Stimulated activated CD4-positive, alpha-beta T cell treated with anti-CD3 and anti-CD28 coated beads, Interleukin-15, amount 100 ng/mL, for 24 hours (primary cell): ENCODE results near the gene STAT5B.
"Not testable (repeated sequence)": the region's sequence is repeated elsewhere in the genome, so short reads cannot be mapped to it uniquely, and the experiment has no call there.

Source experiments
- DNase-seq: peaks from one replicate; pipeline ENCODE4 v3.0.0-alpha.2; 2020

Gene STAT5B

DNA sequence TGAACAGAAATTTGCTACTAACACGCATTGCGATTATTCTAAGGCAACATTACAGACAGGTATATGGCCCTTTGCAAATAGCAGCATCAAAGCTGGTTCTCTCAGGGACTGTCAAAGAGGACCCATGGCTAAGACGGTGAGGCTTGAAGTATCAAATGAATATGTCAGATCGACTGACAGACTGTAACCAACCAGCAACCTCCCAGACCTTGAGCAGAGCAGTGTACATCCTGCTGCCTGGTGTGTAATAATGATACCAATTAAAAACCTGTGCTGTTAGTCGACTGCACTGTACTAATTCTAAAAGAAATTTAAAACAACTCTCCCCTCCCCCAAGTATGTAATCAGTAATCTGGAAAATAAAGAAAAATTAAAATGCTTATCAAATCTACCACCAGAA is 46.0 kb downstream of the STAT5B start:
- no peak for DNase-seq

- DNase-seq: no peak
These were observed 48.1 kb downstream of the STAT5B start for GRCh38 chr17:42227849-42228700.

DNA sequence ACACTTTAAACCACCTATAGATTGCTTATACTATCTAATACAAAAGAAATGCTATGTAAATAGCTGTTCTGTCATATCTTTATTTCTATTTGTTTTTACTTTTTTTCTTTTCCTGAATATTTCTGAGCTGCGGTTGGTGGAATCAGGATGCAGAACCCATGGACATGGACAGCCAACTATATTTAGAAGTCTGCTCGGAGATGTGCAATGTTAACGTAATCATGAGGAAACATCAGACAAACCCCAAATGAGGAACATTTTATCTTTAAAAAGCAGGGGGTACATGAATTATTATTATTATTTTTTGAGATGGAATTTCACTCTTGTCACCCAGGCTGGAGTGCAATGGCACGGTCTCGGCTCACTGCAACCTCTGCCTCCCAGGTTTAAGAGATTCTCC is 50.5 kb downstream of the STAT5B start:
- DNase-seq: no peak

- DNase-seq: no peak
These were observed 51.5 kb downstream of the STAT5B start for GRCh38 chr17:42224651-42225050.

DNA sequence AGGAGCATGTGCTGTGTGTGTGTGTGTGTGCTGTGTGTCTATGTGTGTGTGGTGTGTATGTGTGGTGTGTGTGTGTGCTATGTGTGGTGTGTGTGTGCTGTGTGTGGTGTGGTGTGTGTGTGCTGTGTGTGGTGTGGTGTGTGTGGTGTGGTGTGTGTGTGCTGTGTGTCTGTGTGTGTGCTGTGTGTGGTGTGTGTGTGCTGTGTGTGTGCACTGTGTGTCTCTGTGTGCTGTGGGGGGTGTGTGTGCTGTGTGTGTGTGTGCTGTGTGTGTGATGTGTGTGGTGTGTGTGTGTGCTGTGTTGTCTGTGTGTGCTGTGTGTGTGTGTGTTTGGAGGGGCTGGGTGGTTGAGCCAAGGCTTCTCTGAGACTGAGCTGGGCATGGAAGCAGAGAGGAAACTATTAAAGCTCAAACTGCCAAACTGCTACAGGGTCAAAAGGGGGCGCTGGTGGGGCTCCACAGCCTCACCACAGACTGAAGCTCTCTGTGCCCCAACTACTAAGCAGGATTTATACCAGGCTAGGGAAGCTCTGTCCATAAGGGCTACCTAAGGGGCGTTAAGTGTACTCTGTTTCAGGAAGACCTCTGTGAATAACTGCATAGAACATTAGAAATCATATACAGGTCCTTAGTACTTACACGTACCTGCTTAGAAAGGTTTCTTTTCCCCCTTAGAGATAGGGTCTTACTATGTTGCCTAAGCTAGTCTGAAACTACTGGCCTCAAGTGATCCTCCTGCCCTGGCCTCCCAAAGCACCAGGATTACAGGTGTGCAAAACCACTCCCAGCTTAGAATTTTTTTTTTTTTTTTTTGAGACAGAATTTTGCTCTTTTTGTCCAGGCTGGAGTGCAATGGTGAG is 54.1 kb downstream of the STAT5B start:
- peak; percentile 62 for DNase-seq

- DNase-seq: not testable (repeated sequence)
These were observed 56.9 kb downstream of the STAT5B start for GRCh38 chr17:42219280-42219679.

GRCh38 chr17:42214156-42214555 is 62.0 kb downstream of the STAT5B start:
- no peak for DNase-seq

- no peak for DNase-seq
These were observed 63.8 kb downstream of the STAT5B start for GRCh38 chr17:42212382-42212781.

DNA sequence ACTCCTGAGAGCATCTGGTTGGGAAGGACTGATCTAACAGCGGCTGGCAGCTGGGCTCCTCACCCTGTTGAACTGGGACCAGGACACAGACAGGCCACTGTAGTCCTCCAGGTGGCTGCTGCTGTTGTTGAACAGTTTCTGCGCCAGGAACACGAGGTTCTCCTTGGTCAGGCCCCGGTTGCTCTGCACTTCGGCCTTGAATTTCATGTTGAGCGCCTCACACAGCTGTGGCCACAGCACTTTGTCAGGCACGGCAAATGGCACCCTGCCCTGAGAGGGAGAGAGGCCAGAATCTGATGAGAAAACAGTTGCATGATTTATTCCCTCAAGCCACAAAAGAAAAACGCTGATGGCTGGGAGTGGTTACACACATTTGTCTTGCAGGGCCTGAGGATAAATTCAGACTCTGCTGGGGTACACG is 64.3 kb downstream of the STAT5B start:
- not testable (repeated sequence) for DNase-seq

DNA sequence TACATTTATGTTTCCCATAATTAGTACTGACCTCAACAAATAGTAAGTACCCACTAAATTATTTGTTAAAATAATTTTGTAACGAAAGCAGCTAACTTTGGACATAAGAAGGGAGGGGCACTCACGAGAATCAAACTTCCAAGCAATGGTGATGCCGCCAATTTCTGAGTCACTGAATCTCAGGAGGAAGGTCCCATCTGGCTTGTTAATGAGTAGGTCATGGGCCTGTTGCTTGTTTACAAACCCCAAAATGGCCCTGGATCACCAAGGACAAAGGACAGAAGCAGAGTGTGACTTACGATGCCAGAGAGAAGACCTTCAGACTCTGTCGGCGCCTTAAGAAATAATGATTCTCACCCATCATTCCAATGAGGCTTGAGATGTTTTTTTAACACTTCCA is 66.1 kb downstream of the STAT5B start:
- DNase-seq: no peak

DNA sequence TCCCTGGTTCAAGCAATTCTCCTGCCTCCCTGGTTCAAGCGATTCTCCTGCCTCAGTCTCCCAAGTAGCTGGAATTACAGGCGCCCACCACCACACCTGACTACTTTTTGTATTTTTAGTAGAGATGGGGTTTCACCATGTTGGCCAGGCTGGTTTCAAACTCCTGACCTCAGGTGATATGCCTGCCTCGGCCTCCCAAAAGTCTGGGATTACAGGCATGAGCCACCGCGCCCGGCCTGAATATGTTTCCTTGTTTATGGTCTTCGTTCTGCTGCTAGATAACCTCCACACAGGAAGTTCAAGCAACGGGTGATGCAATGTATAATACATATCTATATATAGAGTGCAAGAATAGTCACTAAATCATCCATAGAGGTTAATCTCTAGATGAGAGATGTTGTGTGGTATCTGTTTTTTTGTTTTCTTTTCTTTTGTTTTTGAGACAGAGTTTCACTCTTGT is 70.0 kb downstream of the STAT5B start:
- not testable (repeated sequence) for DNase-seq

DNA sequence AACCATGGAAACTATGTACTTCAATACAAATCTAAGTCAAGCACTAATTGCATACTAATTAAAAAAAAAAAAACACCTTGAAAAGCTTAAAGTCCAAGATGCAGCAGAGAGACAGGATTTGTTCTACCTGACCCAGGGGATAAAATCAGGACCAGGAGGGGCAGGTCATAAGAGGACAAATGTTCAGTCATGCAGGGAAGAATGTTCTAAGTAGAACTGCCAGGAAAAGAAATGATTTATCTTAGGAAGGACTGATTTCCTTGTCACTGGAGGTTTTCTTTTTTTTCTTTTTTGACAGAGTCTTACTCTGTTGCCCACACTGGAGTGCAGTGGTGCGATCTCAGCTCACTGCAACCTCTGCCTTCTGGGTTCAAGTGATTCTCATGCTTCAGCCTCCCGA is 72.8 kb downstream of the STAT5B start:
- DNase-seq: no peak

DNA sequence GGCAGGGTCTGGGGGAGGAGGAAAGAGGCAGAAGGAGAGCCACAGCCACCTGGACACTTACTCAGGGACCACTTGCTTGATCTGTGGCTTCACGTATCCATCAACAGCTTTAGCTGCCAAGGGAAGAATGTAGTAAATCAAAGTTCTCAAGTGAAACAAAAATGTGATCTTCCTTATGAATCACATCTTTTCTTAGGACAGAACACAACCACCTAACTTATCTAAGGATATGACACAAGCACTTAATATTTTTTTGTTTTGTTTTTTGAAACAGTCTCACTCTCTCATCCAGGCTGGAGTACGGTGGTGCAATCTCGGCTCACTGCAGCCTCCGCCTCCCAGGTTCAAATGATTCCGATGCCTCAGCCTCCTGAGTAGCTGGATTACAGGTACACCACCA is 73.5 kb downstream of the STAT5B start:
- DNase-seq: no peak

DNA sequence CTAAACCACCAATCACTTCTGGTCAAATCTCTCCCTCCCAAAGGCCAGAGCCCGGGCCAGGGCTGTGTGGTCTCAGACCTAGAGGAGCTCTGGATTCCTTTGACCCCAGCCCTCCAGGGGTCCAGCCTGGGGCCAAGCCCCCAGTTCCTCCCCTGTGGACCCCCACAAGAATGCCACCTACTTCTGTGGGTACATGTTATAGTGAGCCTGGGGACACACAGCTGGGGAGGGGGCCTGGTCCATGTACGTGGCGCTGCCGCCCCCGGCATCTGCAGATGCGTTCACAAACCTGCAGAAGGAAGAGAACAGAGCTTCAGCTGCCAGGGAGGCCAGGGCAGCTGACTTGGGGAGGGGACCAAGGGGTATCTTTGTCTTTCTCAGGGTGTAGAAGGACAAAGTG is 74.0 kb downstream of the STAT5B start:
- no peak for DNase-seq

DNA sequence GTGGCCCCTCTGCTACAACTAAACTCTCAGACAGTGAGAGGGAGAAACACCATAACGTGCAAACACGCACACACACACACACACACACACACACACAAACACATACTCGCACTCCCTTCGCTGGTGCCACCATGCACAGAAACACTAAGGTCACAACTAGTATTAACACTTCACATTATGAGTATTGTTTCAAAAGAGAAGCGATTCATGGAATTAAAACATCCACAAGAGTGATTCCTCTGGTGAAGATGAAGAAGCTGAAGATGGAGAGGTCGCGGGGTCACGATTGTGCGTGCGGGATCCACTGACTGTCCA is 74.8 kb downstream of the STAT5B start:
- DNase-seq: no peak

GRCh38 chr17:42200706-42201457 is 75.3 kb downstream of the STAT5B start:
- DNase-seq: no peak

DNA sequence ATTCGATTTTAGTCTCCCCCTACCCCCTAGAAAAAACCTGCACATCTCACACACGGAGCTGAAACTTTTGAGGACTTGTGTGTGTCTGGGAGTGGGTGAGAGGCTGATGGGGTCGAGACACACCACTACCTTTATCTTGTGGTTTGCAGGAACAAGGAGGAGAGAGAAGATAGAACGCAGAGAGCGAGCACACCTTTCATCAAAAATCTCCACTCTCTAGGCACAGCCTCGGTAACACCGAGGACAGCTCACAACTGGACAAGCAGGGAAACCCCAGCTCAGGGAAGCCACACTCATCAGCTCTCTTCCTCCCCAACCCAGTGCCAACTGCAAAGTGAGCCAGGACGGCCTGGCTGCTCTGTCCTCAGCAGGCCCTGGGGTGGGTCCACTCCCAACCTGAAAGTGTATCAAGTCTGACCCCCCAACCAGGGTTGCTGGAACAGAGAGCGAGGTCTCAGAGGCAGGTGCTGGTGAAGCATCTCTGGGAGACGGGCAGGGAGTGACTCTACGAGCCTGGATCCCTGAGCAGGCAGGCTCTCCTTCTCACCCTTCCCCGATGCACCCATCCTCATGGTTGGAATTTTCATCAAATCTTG is 76.7 kb downstream of the STAT5B start:
- no peak for DNase-seq

DNA sequence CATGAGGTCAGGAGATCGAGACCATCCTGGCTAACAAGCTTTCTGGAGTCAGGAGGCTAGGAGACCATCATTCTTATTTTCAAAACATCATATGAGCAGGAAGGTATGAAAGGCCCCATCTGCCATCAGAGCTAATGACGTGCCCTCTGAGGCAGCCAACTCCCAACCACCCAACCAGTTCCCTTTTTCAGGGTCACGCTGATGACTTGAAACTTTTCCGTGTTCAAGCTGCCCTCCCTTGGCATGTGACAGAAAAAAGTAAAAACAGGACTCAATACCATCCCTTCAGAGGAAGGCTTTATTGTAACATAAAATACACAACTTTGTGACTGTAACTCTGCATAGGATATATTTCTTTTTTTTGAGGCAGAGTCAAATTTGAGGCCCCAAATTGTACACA is 77.3 kb downstream of the STAT5B start:
- DNase-seq: no peak

GRCh38 chr17:42197564-42198156 is 78.5 kb downstream of the STAT5B start:
- no peak for DNase-seq

DNA sequence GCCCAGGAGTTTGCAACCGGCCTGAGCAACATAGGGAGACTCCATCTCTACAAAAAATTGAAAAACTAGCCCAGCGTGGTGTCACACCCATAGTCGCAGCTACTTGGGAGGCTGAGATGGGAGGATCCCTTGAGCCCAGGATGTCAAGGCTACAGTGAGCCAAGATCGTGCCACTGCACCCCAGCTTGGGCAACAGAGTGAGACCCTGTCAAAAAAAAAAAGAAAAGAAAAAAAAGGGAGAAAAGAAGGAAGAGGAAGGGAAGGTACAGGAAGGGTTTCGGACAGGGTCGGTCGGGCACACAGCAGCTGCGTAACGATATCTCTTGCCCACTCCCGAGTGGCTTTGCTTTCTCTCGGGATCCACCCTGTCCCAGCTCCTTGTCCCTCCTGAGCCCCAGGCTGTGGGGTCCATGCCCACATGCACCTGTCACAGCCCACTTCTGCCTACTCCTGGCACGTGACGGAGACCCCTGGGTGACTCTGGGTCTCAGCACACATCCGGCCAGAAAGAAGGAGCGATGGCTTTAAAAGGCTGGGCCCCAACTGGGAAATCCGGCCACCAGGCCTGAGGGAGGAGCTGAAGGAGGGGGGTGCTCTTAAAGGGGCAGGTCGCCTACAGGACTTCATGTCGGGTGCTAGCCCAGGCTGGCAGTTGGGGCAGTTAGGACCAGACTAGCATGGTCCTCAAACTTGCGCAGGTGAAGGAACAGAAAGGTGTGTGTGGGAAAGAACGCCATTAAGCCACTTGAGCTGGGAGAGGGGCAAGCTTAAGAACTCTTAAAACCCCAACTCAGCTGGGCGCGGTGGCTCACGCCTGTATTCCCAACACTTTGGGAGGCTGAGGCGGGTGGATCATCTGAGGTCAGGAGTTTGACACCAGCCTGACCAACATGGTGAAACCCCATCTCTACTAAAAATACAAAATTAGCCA is 82.0 kb downstream of the STAT5B start, which contains the start of gene GHDC:
Gene GHDC (minus strand): TSS at position 526 of the 931 bp plus-strand sequence. CDS start 913 bp downstream, outside the sequence.
- DNase-seq: peak; percentile 87
